NCI-H460 (cell line): ENCODE measurements around the gene STK17A. TPM values are rescaled to one million over a fixed set of nuclear protein-coding genes. Genes with fewer than 3 reads are reported as not detected.
"Not testable (repeated sequence)": the region's sequence is repeated elsewhere in the genome, so short reads cannot be mapped to it uniquely, and the experiment has no call there.

ENCODE experiments used
- DNase-seq: peaks from one replicate; pipeline ENCODE4 v3.0.0-alpha.2; 2016; ENCODE audit warnings: low read depth; ENCODE audit errors: extremely low read depth
- total RNA-seq: library from RNA; depleted of rRNA; stranded (reverse); fragments of >200 nt; shearing (Covaris generic); gene quantifications from 2 replicates; pipeline ENCODE4 v1.2.3, GENCODE V29; 2014; rRNA removed

Gene STK17A
- total RNA-seq, 1 experiment from 2014 or later: 57.8 TPM

DNA sequence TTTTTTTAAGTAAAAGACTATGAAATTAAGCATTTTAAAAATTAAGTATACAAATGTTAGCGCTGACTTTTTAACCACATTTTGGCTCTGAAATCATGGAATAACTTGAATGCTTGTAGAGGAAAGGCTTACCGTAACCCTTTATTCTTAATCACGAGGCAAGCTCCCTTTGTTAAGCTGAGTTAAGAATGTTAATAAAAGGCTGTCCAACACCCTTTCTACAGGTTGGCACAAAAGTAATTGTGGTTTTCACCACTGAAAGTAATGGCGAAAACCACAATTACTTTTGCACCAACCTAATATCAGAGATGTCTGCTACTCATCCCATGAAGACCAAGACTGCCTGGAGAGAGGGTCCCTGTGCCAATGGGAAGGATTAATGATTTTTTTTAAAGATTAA is 70.6 kb downstream of the STK17A start:
- DNase-seq: no peak

DNA sequence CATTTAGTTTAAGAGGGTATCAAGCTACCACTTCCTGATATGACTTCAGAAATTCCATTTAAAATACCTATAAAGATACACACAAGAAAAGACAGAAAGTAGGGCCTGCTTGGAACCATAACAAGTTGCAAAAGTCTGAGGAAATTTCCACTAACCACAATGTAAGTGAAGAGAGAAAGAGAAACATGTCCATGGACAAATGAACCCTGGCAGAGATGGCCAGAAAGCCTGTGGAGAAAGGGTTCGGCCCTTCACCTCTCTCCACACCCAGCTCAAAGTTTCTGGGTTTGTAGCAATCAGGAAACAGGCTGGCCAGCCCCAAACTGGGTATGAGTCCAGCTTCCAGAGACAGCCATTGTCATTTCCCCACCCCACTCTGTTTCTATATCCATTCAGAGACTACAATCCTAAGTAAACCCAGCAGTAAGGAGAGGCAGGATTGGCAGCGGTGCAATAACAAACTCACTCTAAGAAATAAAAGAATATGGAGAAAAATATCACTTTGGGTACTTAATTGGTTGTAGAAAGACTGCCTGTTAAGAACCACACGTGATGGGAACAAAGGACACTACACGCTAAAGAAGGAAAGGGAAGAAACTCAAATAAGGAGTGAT is 71.1 kb downstream of the STK17A start:
- DNase-seq: no peak

DNA sequence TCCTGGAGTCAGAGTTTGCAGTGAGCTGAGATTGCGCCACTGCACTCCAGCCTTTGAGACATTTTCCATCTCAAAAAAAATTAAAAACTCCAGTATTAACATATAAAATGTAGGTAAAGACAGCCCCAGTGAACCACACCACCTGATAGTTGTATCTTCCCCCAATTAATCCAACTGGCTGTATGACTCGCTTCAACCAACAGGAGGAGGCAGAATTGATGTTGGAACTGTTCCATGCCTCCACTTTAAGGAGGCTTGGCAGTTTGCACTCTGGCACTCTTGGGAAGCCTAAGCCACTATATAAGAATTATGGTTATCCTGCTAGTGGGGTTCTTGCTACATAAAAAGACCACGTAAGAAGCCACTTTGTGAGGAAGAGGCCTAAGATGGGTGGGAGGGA is 72.7 kb downstream of the STK17A start:
- DNase-seq: no peak

DNA sequence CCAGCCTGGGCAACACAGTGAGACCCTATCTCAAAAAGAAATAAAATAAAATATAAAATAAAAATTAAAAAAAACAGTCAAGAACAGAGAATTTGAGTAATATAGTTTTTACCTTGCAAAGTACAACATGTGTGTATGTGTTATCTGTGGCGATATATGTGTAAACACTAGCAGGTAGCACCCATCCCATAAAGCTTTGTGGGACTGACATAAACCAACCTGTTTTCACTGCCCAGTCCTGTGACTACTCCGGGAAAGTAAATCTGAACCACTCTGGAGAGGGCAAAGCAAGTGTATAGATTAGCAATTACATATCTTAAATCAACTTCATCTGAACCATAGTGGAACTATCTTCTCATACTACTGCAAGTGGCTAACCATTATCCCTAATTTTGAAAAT is 74.1 kb downstream of the STK17A start:
- DNase-seq: no peak

DNA sequence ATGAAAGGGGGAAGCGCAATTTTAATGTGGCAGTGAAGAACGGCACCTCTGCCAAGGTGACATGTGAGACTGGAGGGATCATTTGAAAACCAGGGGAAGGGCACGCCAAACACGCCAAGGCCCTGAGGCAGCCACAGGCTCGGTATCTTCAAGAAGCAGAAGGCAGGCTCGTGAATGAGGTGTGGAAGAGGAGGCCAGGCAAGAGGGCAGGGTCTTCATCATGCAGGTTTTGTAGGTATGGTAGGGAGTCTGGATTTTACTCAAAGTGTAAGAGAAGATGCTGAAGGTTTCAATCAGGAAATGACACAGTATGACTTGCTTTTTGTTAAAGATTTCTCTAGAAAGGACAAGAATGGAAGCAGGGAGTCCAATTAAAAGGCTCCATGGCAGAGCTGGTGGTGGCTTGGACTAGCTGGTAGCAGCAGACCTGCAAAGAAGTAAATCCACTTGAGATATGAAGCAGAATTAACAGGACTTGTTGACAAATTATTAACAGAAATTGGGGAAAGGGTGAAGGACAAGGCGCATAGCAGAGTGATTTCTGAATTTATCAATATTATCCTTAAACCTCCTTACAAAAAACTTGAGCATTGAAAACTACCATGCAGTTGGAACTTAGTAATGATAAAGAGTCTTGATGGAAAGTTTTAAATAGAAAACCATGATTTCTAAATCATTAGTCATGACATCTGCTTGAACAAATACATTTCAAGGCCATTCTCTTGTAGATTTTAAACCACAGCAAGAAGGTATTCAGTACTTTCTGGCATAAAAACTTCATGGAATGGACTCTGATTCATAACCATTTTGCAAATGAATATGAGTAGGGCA is 76.0 kb downstream of the STK17A start:
- DNase-seq: no peak

DNA sequence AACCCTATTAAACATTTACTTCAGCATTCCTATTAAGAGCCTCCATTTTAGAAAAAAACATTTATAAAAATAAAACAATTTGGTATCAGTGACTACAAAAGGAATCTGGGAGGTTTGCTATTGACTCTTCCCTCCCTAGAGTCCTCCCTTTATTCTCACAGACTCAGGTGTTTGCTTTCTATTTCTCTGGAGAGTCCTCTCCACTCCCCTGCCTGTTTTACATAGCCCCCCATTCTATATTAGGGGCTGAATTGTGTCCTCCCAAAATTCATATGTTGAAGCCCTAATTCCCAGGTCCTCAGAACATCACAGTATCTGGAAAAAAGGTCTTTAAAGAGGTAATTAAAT is 76.6 kb downstream of the STK17A start:
- DNase-seq: no peak

DNA sequence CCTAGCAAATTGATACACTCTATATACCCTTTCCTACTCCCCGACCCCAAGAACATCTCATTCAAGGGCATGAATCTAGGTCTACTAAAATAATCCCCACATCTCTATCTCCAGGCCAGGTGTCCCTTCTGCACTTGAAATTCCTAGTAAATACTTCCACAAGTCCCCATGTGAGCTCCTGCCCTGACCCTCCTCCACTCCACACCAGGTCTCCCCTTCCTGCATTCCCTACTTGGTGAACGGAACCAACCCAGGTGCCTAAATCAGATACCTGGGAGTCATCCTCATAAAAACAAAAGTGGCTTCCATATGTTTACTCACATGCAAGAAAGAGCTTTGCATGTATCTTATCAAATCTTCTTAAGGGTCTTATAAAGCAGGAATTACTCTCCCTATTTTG is 77.2 kb downstream of the STK17A start:
- no peak for DNase-seq

DNA sequence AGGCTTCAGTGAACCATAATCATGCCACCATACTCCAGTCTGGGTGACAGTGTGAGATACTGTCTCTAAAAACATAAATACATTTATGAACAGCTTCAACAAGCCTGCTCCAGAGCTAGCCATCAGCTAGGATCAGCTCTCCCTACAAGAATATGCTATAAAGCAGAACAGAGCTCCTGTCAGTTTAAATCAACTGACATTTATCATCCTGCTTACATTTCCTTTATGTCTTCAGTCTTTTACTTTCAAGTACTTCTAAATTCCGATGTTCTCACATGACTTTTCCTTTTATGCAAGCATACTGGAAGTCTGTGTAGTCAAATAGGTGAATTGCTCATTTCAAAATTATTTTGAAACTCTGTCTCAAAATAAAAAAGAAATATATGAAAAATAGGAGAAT is 81.8 kb downstream of the STK17A start:
- no peak for DNase-seq

DNA sequence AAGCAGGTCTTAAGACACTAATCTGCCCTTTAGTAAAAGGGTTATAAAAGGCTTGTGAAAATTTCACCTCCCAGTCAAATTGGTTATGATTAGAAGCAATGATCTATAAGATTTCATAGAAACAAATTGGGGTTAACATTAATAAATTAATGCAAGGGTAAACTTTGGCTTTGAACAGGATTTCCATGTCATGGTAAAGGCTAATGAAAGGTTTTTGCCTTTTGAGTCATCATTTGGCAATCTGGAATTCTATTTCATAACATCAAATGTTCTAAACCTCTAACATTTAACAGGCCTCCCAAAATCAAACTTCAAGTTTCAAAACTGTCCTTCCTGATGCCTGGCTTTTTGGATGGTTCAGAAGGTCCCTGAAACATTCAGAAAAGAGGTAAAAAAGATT is 84.0 kb downstream of the STK17A start:
- no peak for DNase-seq

DNA sequence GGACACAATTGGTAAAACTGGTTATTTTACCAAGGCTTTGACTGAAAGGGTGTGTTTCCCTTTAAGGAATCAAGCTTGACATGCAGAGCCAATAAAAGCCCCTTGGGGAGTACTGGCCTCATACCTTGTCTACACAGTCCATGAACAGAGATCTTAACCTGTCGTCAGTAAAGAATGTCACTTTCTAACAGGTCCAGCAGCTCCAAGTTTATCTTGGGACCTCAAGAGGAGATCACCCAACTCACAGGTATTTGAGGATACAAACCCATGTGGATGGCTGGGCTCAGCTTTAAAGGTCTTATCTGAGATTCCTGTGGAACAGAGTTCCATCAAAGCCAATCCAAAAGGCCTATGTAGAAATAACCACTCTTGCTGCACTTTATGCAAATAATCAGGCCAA is 85.1 kb downstream of the STK17A start:
- DNase-seq: no peak

DNA sequence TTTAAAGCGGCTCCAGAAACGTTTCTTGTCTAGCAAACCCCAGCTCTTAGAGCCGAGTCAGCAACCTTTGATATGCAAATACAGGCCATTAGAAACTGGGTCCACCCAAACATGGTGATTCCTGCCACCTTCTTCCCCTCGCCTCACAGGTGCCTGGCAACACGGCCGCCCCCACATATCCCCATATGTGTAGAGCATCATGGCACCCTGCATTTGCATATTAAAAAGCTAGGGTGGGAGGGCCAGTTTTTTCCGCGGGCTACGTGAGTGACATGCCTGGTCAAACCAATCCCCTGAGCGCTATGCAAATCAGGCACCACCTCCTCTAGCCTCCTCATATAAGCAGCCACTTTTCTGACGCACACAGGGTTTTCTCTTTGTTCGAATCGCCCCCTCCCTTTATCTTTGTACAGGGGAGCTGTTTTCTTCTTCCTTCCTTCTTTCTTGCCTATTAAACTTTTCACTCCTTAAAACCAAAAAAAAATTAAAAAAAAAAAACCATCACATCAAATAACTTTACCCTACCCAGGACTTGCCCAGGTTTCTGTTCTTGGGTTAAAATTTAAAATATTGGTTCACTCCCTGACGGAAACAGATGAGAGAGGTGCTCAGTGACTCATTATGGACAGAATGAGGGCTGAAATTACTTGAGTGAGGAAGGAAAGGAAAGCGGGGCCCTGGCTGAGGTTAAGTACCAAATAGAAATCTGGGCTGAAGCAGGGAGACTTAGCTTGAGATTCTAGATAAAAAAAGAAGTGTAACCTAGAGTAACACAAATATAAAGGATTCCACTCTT is 86.6 kb downstream of the STK17A start:
- DNase-seq: no peak

DNA sequence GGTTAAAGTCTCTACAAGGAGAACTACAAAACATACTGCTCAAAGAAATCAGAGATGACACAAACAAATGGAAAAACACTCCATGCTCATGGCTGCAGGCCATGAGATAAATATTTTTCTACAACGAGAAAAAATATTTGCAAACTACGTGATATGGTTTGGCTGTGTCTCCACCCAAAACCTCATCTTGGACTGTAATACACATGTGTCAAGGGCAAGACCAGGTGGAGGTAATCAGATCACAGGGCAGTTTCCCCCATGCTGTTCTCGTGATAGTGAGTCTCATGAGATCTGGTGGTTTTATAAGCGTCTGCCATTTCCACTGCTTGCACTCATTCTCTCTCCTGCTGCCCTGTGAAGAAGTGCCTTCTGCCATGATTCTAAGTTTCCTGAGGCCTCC is 88.6 kb downstream of the STK17A start:
- no peak for DNase-seq

DNA sequence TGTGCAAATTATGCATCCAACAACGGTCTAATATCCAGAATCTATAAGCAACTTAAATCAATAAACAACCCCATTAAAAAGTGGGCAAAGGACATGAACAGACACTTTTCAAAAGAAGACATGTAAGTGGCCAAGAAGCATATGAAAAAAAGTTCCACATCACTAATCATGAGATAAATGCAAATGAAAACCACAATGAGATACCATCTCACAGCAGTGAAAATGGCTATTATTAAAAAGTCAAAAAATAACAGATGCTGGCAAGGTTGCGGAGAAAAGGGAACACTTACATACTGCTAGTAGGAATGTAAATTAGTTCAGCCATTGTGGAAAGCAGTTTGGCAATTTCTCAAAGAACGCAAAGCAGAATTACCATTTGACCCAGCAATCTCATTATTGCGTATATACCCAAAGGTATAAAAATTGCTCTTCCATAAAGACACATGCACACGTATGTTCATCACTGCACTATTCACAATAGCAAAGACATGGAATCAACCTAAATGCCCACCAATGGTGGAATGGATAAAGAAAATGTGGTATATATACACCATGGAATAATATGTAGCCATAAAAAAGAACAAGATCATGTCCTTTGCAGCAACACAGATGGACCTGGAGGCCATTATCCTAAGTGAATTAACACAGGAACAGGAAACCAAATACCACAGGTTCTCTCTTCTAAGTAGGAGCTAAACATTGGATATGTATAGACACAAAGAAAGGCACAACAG is 90.5 kb downstream of the STK17A start:
- not testable (repeated sequence) for DNase-seq

DNA sequence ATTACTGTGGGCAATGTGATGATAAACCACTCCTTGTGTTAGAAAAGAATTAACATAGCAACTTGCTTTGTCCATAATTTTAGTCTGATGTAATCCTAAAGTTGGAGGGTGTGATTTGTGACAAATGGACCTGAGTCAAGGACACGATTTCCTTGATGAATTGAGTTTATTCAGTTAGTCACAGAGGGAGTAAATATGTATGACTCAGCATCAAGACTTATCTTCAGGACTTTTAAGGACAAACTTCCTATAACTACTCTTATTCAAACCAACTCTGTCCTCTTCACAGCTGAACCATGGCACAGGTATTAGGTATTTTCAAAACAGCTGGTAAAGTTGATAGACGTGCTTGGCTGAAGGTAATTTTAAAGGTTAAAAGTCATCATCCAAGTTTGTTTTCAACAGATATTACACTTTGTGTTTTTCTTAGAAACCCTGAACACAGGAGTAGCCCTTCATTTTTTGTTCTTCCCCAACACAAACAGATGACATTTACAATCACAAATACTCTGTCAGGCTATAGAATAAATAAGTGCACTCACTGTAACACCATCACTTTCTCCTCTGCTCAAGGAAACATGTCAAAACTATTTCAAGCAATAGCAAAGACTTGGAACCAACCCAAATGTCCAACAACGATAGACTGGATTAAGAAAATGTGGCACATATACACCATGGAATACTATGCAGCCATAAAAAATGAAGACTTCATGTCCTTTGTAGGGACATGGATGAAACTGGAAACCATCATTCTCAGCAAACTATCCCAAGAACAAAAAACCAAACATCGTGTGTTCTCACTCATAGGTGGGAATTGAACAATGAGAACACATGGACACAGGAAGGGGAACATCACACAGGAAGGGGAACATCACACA is 91.9 kb downstream of the STK17A start:
- DNase-seq: peak; percentile 82

Other genes starting within 250 kb of the STK17A start
- gene COA1, start 146.4 kb downstream of the STK17A start, total RNA-seq: 141 and 171 TPM in 2 replicates
- 68.1 and 85.1 TPM in 2 replicates for gene BLVRA, start 175.6 kb downstream of the STK17A start, total RNA-seq